ENCODE measurements around the gene CDCP1.

The CDCP1 gene

DNA sequence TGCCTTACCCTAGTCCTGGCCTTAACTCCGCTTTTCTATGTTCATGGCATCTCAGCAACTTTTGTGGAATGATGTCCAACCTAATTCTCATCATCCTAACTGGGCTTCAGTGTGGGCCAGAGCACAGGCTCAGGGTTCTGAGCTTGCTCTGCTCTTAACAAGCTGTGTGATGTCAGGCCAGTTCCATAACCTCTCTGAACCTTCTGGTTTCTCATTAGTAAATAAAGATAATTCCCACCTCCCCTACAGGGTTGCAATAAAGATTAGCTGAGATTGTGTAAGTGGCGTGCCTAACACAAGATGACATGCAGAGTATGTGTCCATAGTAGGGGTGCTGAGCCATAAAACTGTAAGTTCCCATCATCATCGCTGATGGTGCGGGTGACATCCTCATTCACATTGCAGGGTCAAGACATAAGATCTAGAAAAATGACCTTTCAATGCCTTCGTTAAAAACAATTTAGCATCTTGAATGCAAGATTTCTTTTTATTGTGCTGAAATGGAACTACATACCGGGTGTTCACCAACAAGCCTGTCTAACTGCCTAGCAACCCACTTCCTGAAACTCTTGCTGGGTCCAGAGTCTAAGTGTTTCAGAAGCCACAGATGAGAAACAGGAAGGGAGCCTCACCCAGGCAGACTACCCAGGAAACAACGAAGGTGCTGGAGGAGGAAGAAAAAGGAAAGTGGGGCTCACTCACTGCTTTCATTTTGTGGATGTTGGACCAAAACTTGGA, 36.2 kb downstream of the CDCP1 start:
- no peak for DNase-seq (ENCODE audit: low read depth)

- no peak for DNase-seq (ENCODE audit: low read depth)
These were observed 39.3 kb downstream of the CDCP1 start for GRCh38 chr3:45106874-45107273.

GRCh38 chr3:45105855-45106671, 40.1 kb downstream of the CDCP1 start:
- peak; percentile 68 for DNase-seq (ENCODE audit: low read depth)

- DNase-seq (ENCODE audit: low read depth), result no peak
These were observed 41.2 kb downstream of the CDCP1 start for GRCh38 chr3:45104715-45105711.

GRCh38 chr3:45103753-45104714, 42.1 kb downstream of the CDCP1 start:
- no peak for DNase-seq (ENCODE audit: low read depth)

DNA sequence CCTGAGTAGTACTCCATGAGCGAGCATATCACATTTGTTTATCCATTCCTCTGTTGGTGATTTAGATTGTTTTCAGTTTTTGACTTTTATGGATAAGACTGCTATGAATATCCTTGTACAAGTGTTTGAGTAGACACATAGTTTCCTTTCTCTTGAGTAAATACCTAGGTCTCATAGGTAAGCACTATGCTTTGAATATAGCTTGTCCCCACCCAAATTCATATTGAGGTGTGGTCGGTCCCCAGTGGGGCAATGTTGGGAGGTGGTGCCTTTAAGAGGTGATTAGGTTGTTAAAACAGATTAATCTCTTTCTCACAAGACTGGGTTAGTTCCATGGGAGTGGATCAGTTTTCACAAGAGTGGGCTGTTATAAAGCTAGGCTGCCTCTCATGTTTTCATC, 42.8 kb downstream of the CDCP1 start:
- no peak for DNase-seq (ENCODE audit: low read depth)

GRCh38 chr3:45100981-45101407, 45.2 kb downstream of the CDCP1 start:
- no peak for DNase-seq (ENCODE audit: low read depth)

GRCh38 chr3:45098310-45098709, 47.9 kb downstream of the CDCP1 start:
- no peak for DNase-seq (ENCODE audit: low read depth)

DNA sequence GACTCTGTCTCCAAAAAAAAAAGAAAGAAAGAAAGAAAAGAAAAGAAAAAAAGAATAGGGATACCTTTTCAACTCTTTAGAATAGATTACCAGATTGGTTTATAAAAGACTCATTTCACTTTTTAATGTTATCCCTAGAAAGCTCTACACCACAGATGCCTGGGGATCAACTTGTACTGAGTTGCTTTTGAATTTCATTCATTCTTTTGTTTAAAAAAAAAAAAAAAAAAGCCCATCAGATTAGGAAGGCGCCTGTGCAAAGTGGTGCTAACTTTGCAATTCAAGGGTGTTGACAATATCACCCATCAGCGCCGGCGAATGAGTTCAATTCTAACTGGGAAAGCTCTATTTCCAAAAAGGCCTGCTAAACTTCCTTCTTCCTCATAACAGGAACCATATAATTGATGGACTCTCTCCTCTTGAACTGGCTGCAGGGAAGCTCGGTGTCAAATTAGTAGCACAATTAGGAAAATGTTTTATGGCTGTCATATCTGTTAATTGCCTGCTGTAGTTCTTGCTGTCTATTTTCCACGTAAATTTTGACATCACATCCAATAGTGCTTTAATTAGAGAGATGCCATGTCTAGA, 48.8 kb downstream of the CDCP1 start:
- no peak for DNase-seq (ENCODE audit: low read depth)

DNA sequence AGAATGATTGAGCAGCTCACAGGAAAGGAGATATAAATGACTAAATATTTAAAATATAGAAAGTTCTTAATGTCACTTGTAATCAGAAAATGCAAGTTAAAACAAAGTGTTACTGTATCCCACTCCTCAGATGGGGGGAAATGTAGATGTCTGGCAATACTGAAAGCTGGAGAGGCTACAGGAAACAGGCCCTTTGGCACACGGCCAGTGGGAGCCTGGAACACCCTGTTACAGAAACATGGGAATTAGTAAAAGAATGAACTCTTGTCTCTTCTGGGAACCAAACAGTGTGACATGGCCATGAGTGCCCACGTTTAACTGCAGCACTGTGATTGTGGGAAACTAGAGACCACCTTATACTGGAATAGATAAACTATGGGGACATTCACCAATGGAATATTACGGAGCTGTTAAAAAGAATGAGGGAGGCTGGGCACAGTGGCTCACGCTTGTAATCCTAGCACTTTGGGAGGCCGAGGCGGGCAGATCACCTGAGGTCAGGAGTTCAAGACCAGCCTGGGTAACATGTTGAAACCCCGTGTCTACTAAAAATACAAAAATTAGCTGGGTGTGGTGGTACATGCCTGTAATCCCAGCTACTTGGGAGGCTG, 50.2 kb downstream of the CDCP1 start:
- DNase-seq (ENCODE audit: low read depth), result no peak

DNA sequence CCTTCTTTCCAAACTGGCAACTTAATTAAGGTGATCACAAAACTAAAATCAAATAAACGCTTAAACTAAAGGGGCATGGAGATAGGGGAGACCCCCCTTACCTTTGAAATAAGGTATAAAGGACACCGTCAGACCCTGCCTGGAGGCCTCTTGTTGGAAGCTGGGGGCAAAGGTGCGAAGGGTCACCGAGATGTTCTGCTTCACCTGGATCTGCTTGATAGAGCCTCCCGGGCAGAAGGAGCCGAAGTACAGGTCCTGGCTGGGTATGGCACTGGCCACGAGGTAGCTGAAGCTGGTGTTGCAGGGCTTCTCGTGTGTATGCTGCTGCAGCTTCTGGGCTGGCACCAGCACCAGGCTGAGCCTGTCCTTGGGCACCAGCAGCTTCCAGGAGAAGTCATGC, 53.0 kb downstream of the CDCP1 start:
- DNase-seq (ENCODE audit: low read depth), result no peak

DNA sequence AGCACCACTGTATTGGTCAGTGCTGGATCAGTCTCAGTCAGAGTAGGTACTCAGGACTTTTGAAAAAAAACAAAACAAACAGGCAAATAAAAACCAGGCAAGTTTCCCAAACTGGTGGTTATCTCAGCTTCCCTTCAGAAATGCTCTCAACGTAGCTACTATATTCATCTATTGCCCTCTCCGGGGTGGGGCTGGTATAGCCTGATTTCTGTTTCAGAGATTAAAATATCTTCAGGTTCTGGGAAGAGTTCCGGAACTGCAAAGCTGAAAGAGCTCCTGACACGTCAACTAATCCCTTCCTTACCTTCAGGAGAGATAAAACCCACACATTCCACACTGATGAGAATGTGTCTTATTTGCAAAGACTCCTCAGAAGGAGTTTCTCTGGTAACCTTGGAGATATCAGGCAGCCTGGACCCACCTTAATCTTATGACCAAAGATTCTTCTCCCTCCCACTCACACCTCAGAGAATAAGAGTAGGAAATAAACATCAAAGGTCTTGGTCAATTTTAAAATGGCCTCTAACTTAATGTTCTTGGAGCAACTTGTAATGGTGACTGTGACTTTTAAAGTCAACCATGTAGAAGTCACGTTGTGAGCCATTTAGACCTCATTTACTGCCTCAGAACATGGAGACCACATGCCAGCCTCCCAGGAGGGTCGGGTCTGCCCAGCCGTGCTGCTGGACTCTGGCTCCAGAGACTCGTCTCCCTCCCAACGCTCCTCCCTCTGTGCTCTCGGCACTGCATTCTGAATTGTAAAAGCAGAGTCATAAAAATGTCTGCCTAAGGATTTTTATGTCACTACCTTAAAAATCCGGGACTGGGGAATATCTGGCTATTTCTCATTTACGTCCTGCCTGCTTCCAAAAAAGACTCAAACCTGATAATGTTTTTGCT, 53.8 kb downstream of the CDCP1 start:
- no peak for DNase-seq (ENCODE audit: low read depth)

GRCh38 chr3:45090855-45091254, 55.3 kb downstream of the CDCP1 start:
- DNase-seq (ENCODE audit: low read depth), result no peak

DNA sequence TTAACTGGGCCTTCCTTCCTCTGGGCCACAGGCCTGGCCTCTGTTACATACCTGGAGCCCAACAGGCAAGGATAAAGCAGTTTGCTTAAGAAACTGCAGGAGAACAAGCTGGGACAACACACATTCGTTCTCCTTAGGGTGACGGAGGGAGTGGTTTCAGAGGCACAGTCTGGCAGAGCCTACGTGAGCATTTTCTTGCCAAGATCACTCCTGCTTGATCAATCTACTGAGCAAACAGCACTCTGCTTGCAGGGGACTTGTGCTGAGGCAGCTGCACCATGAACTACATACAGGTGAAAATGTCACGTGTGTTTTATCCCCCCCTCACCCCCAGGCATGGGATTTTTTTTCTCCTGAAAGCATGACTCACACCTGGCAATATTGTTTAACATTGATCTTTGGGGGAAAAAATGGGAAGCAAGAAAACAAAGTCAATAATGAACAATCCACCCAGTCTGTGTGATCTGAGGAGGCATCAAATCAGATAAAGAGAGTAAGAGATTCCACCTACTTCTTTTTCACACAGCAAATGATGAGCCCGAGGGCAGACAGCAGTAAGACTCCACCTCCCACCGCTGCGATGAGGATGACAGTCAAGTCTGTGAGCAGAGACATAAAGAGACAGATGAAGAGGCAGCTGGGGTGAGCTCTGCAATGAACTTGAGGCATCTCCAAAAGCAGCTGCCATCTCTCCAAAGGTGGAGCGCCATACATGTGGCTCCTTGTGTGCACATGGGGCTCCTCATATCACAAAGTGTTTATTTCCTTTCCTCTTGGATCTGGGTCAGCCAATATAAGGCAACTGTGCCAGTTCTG, 57.4 kb downstream of the CDCP1 start:
- no peak for DNase-seq (ENCODE audit: low read depth)

- DNase-seq (ENCODE audit: low read depth), result no peak
These were observed 59.0 kb downstream of the CDCP1 start for GRCh38 chr3:45087155-45087554.

DNA sequence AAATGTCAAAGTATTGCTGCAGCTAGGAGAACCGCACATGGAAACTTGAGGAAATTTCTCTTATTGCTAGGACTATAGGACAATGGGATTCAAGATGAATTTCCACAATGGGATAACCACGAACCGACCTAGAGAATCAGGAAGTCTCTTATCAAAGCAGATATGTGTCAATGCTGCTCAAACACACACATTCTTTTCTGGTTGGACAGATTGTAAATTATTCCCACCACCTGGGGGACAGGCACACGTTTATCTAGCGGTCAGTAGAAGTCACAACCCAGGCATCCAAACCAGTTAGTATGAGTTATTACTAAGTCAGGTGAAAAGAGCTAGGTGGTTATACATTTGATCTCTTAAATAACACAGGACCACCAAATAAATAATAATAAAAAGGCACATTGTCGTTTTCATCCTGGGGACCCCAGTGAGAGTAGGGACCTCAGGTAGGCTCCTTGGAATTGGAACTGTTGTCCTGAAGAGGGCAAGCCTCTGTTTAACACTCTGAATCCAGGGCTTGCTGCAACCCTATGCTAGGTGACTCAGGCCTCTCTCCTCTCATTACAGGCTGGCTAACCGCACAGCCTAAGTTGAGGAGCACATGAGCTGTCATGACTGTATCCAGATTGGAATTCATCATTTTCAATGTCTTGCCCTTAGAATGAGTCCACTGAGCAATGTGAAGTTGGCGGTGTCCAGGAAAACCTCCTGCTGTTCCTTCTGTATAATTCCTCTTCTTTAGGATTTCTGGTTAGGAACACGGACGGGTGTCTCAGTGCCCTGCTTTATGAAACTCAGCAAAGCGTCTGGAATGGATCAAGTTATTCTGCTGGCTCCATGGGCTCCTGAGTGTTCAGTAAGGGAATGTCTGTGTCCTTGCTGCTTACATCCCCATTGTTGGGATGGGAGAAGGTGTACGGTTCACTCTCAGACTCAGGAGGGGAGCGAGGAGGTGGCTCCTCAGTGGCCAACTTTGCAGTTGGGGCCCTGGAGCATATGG, 61.1 kb downstream of the CDCP1 start:
- no peak for DNase-seq (ENCODE audit: low read depth)

GRCh38 chr3:45084361-45084760, 61.8 kb downstream of the CDCP1 start:
- no peak for DNase-seq (ENCODE audit: low read depth)
